WTC11 (cell line): Measurements from ENCODE around the gene TIE1. TPM values are rescaled to one million over a fixed set of nuclear protein-coding genes. Genes with fewer than 3 reads are reported as not detected.

Experiments
- ATAC-seq: fragments of 200-7000 bp; cut with Tn5 transposase; 2 replicates; pipeline ENCODE4 v1.10.0; 2021; ENCODE audit warnings: mild to moderate bottlenecking, moderate library complexity
- CTCF ChIA-PET: fragments of 300-600 bp; sonication (Branson Sonifier 250); formaldehyde crosslinking; loops from one replicate; lab custom pipeline; 2021; ENCODE audit warnings: antibody characterized with exemption; lab: Charles Lee
- POLR2A ChIA-PET: fragments of 350-600 bp; sonication (Branson Sonifier 250); formaldehyde crosslinking; loops from one replicate; lab custom pipeline; 2021; ENCODE audit warnings: antibody characterized with exemption; lab: Charles Lee
- DNase-seq: peaks from one replicate; pipeline ENCODE4 v3.0.0; 2021; ENCODE audit warnings: low spot score
- H3K27ac Mint-ChIP-seq: 2 replicates; pipeline ENCODE4 v1.8.0; 2021; ENCODE audit warnings: mixed read lengths
- H3K27me3 Mint-ChIP-seq: 2 replicates; pipeline ENCODE4 v1.8.0; 2021; ENCODE audit warnings: low read depth, mild to moderate bottlenecking, moderate library complexity, mixed read lengths
- H3K36me3 Mint-ChIP-seq: 2 replicates; pipeline ENCODE4 v1.8.0; 2021; ENCODE audit warnings: mixed read lengths
- H3K4me1 Mint-ChIP-seq: 2 replicates; pipeline ENCODE4 v1.8.0; 2022; ENCODE audit warnings: mixed read lengths
- H3K4me3 Mint-ChIP-seq: 2 replicates; pipeline ENCODE4 v1.8.0; 2021; ENCODE audit warnings: mild to moderate bottlenecking, moderate library complexity, mixed read lengths
- H3K9me3 Mint-ChIP-seq: 2 replicates; pipeline ENCODE4 v1.8.0; 2021; ENCODE audit warnings: mixed read lengths
- CDX4 ChIP-seq: fragments of 250-450 bp; sonication (Bioruptor Pico); IDR thresholded peaks from 2 replicates; pipeline ENCODE4 v1.9.0; 2021; ENCODE audit warnings: moderate library complexity, mild to moderate bottlenecking, inconsistent platforms, borderline replicate concordance
- CREB1 ChIP-seq: sonication (generic); formaldehyde crosslinking; IDR thresholded peaks from 2 replicates; pipeline ENCODE4 v1.8.0; 2023; ENCODE audit warnings: mild to moderate bottlenecking, missing genetic modification reagents
- ELF4 ChIP-seq: sonication (generic); formaldehyde crosslinking; IDR thresholded peaks from 2 replicates; pipeline ENCODE4 v1.8.1; 2022; ENCODE audit warnings: low read depth, mild to moderate bottlenecking, moderate library complexity, missing genetic modification reagents
- FOXK1 ChIP-seq: sonication (generic); formaldehyde crosslinking; IDR thresholded peaks from 2 replicates; pipeline ENCODE4 v1.8.0; 2022; ENCODE audit warnings: mild to moderate bottlenecking, moderate library complexity, missing genetic modification reagents
- NFE2L1 ChIP-seq: sonication (generic); formaldehyde crosslinking; IDR thresholded peaks from 2 replicates; pipeline ENCODE4 v1.8.1; 2023; ENCODE audit warnings: missing genetic modification reagents
- NFYB ChIP-seq: sonication (generic); formaldehyde crosslinking; conservative IDR thresholded peaks from 2 replicates; pipeline ENCODE4 v1.8.0; 2022; ENCODE audit warnings: low read depth, missing genetic modification reagents
- PREB ChIP-seq: sonication (generic); formaldehyde crosslinking; IDR thresholded peaks from 2 replicates; pipeline ENCODE4 v1.8.1; 2022; ENCODE audit warnings: mild to moderate bottlenecking, missing genetic modification reagents, moderate library complexity, borderline replicate concordance
- RORB ChIP-seq: fragments of 250-450 bp; sonication (Bioruptor Pico); IDR thresholded peaks from 2 replicates; pipeline ENCODE4 v1.9.0; 2021; ENCODE audit warnings: mild to moderate bottlenecking
- SMAD4 ChIP-seq: sonication (generic); formaldehyde crosslinking; IDR thresholded peaks from 2 replicates; pipeline ENCODE4 v1.8.0; 2022; ENCODE audit warnings: mild to moderate bottlenecking, missing genetic modification reagents
- SOX15 ChIP-seq: fragments of 250-450 bp; sonication (Bioruptor Pico); IDR thresholded peaks from 2 replicates; pipeline ENCODE4 v1.9.0; 2021; ENCODE audit warnings: mild to moderate bottlenecking
- TP53 ChIP-seq: sonication (generic); formaldehyde crosslinking; IDR thresholded peaks from 2 replicates; pipeline ENCODE4 v1.8.1; 2023; ENCODE audit warnings: mild to moderate bottlenecking, missing genetic modification reagents
- ZNF512 ChIP-seq: sonication (generic); formaldehyde crosslinking; IDR thresholded peaks from 2 replicates; pipeline ENCODE4 v1.8.1; 2022; ENCODE audit warnings: missing genetic modification reagents, borderline replicate concordance
- ZNF671 ChIP-seq: fragments of 250-450 bp; sonication (Bioruptor Pico); IDR thresholded peaks from 2 replicates; pipeline ENCODE4 v1.8.0; 2021; ENCODE audit warnings: mild to moderate bottlenecking
- ZSCAN18 ChIP-seq: fragments of 250-450 bp; sonication (Bioruptor Pico); IDR thresholded peaks from 2 replicates; pipeline ENCODE4 v2.1.2; 2022; ENCODE audit warnings: mild to moderate bottlenecking, moderate library complexity
- total RNA-seq: library from RNA; stranded (reverse); gene quantifications from 3 replicates; pipeline ENCODE4 v1.2.3, GENCODE V29; 2021
- TF ChIP-seq, protein P1 (sequence below): sonication (generic); formaldehyde crosslinking; IDR thresholded peaks from 2 replicates; pipeline ENCODE4 v1.8.1; 2022; ENCODE audit warnings: mild to moderate bottlenecking, moderate library complexity, missing genetic modification reagents
- TF ChIP-seq, protein P2 (sequence below): fragments of 200-600 bp; IDR thresholded peaks from 2 replicates; pipeline ENCODE4 v1.8.0; 2022; ENCODE audit warnings: antibody characterized with exemption
- TF ChIP-seq, protein P3 (sequence below): sonication (generic); formaldehyde crosslinking; IDR thresholded peaks from 2 replicates; pipeline ENCODE4 v1.8.1; 2022; ENCODE audit warnings: low read depth, missing genetic modification reagents, borderline replicate concordance
- TF ChIP-seq, protein P4 (sequence below): sonication (generic); formaldehyde crosslinking; IDR thresholded peaks from 2 replicates; pipeline ENCODE4 v1.8.0; 2023; ENCODE audit warnings: missing genetic modification reagents

The TIE1 gene
- total RNA-seq, 1 experiment from 2014 or later, result 2.5 TPM

DNA sequence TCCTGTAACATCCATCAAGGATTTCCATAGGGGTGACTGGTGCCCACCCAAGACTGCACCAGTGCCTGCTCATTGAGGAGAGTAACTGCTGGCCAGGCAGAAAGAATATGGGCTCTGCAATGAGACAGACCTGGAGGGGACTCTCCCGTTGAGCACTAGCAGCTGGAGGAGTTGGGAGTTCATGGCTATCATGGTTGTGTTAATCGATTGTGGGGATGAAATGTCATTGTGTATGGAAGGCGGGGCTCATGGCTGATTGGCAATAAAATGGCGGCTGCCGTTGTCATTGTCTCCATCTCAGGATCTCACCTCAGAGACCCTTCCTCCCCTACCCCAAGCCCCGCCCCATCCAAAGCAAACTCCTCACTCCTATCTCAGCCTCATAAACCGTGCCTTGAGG is 27.1 kb upstream of the TIE1 start:
- Mint-ChIP-seq H3K4me1 (peaks cover 29% of the 10 kb centered on the region), H3K27me3 (no peaks in the 10 kb centered on the region), H3K27ac (no peak overlapping the region), H3K9me3 (no peaks in the 10 kb centered on the region), H3K4me3 (no peak overlapping the region)
- CTCF ChIA-PET, result interaction anchor here (2.8 kb wide), 1 partner anchor 12 kb away, joined by 14 read pairs; the partner anchor contains the start of gene C1orf210
- POLR2A ChIA-PET, result no interaction called here
- ATAC-seq, result no peak
- no peak for DNase-seq
- TF ChIP-seq FOXK1 (CRISPR knock-in tag) (no peak), ZSCAN18 (CRISPR knock-in tag) (no peak), SOX15 (CRISPR knock-in tag) (no peak), TP53 (CRISPR knock-in tag) (no peak), CDX4 (CRISPR knock-in tag) (no peak), ZNF671 (CRISPR knock-in tag) (no peak), ELF4 (CRISPR knock-in tag) (no peak), RORB (CRISPR knock-in tag) (no peak), SMAD4 (CRISPR knock-in tag) (no peak), NFE2L1 (no peak), NFYB (CRISPR knock-in tag) (no peak), CREB1 (no peak), PREB (no peak), ZNF512 (no peak)
- TF ChIP-seq, protein P1, sequence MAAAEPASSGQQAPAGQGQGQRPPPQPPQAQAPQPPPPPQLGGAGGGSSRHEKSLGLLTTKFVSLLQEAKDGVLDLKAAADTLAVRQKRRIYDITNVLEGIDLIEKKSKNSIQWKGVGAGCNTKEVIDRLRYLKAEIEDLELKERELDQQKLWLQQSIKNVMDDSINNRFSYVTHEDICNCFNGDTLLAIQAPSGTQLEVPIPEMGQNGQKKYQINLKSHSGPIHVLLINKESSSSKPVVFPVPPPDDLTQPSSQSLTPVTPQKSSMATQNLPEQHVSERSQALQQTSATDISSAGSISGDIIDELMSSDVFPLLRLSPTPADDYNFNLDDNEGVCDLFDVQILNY (CRISPR knock-in tag), result no peak
- TF ChIP-seq, protein P2, sequence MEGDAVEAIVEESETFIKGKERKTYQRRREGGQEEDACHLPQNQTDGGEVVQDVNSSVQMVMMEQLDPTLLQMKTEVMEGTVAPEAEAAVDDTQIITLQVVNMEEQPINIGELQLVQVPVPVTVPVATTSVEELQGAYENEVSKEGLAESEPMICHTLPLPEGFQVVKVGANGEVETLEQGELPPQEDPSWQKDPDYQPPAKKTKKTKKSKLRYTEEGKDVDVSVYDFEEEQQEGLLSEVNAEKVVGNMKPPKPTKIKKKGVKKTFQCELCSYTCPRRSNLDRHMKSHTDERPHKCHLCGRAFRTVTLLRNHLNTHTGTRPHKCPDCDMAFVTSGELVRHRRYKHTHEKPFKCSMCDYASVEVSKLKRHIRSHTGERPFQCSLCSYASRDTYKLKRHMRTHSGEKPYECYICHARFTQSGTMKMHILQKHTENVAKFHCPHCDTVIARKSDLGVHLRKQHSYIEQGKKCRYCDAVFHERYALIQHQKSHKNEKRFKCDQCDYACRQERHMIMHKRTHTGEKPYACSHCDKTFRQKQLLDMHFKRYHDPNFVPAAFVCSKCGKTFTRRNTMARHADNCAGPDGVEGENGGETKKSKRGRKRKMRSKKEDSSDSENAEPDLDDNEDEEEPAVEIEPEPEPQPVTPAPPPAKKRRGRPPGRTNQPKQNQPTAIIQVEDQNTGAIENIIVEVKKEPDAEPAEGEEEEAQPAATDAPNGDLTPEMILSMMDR, result no peak
- TF ChIP-seq, protein P3, sequence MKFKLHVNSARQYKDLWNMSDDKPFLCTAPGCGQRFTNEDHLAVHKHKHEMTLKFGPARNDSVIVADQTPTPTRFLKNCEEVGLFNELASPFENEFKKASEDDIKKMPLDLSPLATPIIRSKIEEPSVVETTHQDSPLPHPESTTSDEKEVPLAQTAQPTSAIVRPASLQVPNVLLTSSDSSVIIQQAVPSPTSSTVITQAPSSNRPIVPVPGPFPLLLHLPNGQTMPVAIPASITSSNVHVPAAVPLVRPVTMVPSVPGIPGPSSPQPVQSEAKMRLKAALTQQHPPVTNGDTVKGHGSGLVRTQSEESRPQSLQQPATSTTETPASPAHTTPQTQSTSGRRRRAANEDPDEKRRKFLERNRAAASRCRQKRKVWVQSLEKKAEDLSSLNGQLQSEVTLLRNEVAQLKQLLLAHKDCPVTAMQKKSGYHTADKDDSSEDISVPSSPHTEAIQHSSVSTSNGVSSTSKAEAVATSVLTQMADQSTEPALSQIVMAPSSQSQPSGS, result no peak
- TF ChIP-seq, protein P4, sequence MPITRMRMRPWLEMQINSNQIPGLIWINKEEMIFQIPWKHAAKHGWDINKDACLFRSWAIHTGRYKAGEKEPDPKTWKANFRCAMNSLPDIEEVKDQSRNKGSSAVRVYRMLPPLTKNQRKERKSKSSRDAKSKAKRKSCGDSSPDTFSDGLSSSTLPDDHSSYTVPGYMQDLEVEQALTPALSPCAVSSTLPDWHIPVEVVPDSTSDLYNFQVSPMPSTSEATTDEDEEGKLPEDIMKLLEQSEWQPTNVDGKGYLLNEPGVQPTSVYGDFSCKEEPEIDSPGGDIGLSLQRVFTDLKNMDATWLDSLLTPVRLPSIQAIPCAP (CRISPR knock-in tag), result no peak
- TF ChIP-seq, all 79 proteins: peak for 0
- peaks cover 15% of the 10 kb centered on the region for H3K36me3 Mint-ChIP-seq
